Measurements from ENCODE around the gene UEVLD. TPM values are rescaled to one million over a fixed set of nuclear protein-coding genes. Genes with fewer than 3 reads are reported as not detected.

The UEVLD gene
- total RNA-seq, 6 donors from 2014 or later = 10.3 to 26.0 (median 19.1) TPM

DNA sequence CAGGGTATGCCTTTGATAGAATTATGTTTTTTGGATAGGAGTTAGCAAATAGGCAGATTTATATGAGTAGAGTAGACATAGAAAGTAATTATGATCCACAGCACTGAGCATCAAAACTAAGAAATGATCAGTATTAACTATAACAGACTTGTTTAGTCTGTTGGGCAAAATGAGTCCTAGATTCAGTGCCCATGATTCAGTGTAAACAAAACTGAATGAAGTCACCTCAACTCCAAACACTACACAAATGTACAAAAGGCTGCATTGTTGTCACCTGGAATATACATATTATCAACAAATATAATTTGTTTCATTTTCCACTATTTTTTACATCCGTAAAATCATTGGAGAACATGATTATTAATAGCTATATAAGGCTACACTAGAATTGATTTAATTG, 6.7 kb downstream of the UEVLD start:
- Histone ChIP-seq H3K27ac (no peak overlapping the region), H3K9me3 (no peaks in the 10 kb centered on the region), H3K36me3 (peaks cover 0 to 14% (median 6%) of the 10 kb centered on the region in 4 donors), H3K27me3 (no peaks in the 10 kb centered on the region), H3K4me1 (peaks cover 0 to 2% (median under 1%) of the 10 kb centered on the region in 4 donors), H3K4me3 (no peak overlapping the region)
- no peak for DNase-seq
- TF ChIP-seq POLR2AphosphoS5 (IDR thresholded peaks at IDR 0.05) (no peak), EP300 (IDR thresholded peaks at IDR 0.05) (no peak), CTCF (IDR thresholded peaks at IDR 0.05) (no peak), POLR2A (IDR thresholded peaks at IDR 0.05) (no peak)
- no peak for ATAC-seq (ENCODE audit: low FRiP score in 2 of 2)
- WGBS, 2 donors = 100% methylated on average over 1 of the region's 1 CpG

DNA sequence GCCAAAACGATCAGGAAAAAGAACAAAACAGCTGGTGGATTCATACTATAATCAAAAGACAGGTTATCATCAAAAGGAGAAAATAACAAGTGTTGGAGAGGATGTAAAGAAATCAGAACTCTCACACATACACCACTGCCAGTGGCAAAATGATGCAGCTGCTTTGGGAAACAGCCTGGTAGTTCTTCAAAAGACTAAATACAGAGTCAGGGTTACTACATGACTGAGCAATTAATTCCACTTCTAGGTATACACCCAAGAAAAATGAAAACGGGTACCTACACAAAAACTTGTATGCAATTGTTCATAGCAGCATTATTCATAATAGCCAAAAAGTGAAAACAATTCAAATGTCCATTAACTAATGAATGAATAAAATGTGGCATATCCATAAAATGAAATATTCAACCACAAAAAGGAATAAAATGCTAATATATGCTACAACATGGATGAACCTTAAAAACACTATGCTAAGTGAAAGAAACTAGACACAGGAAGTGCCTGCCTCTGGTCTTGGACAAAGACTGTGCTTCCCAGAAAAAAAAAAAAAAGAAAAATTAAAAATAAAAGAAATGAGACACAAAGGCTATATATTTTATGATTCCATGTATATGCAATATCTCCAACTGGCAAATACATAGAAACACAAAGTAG, 8.3 kb downstream of the UEVLD start:
- no peaks in the 10 kb centered on the region for H3K9me3 ChIP-seq
- H3K36me3 ChIP-seq = peaks cover 0 to 30% (median 12%) of the 10 kb centered on the region in 4 donors
- no peak for DNase-seq
- no peak overlapping the region for H3K27ac ChIP-seq
- H3K4me3 ChIP-seq = no peak overlapping the region
- no peak for ATAC-seq (ENCODE audit: low FRiP score in 2 of 2)
- no peaks in the 10 kb centered on the region for H3K27me3 ChIP-seq
- no peaks in the 10 kb centered on the region for H3K4me1 ChIP-seq
- WGBS, 2 donors = 81 to 91% methylated on average over 2 of the region's 2 CpGs
- no peak for TF ChIP-seq POLR2AphosphoS5 (IDR thresholded peaks at IDR 0.05)
- TF ChIP-seq POLR2A (IDR thresholded peaks at IDR 0.05) = no peak
- no peak for TF ChIP-seq EP300 (IDR thresholded peaks at IDR 0.05)
- TF ChIP-seq CTCF (IDR thresholded peaks at IDR 0.05) = no peak

DNA sequence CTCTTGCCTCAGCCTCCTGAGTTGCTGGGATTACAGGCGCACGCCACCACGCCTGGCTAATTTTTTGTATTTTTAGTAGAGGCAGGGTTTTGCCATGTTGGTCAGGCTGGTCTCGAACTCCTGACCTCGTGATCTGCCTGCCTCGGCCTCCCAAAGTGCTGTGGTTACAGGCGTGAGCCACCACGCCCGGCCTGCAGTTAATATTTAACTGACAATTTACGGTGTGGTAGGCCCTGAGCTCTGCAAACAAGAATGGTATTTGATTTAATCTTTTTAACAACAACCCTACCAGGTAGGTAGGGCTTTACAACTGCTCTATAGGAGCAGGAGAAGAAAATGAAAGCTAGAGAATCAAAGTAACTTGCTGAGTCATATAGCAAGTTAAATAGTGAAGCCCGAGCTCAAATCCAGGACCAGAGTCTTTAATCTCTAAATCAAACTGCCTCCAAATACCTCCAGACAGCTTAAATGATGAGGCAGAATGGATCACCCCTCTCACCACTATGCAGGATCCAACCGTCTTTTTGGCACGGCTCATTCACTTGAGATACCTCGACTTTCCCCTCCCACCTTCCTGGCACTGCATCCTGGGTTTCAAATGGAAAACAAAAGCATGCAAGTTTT, 9.4 kb downstream of the UEVLD start:
- Histone ChIP-seq H3K4me3 (no peak overlapping the region), H3K9me3 (no peaks in the 10 kb centered on the region), H3K27me3 (no peaks in the 10 kb centered on the region), H3K36me3 (peaks cover 0 to 42% (median 20%) of the 10 kb centered on the region in 4 donors), H3K27ac (no peak overlapping the region), H3K4me1 (no peaks in the 10 kb centered on the region)
- TF ChIP-seq EP300 (IDR thresholded peaks at IDR 0.05) (no peak), POLR2AphosphoS5 (IDR thresholded peaks at IDR 0.05) (no peak), POLR2A (IDR thresholded peaks at IDR 0.05) (no peak), CTCF (IDR thresholded peaks at IDR 0.05) (no peak)
- peak in 1 of 2 donors; percentile 14 for DNase-seq
- WGBS, 2 donors = 76 to 78% methylated on average over 14 of the region's 14 CpGs
- no peak for ATAC-seq (ENCODE audit: low FRiP score in 2 of 2)

DNA sequence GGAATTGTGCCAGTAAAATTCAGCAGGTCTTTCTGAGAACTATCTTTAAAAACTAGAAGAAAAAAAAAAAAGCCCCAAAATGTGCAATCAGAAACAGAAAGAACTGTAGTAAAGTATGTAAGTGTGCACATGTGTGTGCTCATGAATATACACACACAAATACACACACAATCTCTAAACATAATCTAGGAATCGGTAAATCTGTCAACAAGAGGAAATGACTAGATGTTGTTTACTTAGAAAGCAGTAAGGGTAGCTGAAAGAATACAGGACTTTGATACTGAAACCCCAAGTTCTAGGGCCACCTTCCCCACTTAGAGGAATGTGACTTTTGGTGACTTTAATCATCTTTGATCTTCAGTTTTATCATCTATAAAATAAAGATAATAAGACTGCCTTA, 13.2 kb downstream of the UEVLD start:
- H3K9me3 ChIP-seq = no peaks in the 10 kb centered on the region
- H3K36me3 ChIP-seq = peaks cover 7 to 71% (median 27%) of the 10 kb centered on the region in 4 donors
- WGBS, 2 donors = 54% methylated on average over 1 of the region's 1 CpG
- H3K4me1 ChIP-seq = no peaks in the 10 kb centered on the region
- no peak overlapping the region for H3K4me3 ChIP-seq
- no peaks in the 10 kb centered on the region for H3K27me3 ChIP-seq
- no peak for TF ChIP-seq POLR2A (IDR thresholded peaks at IDR 0.05)
- no peak for TF ChIP-seq CTCF (IDR thresholded peaks at IDR 0.05)
- TF ChIP-seq POLR2AphosphoS5 (IDR thresholded peaks at IDR 0.05) = no peak
- no peak for TF ChIP-seq EP300 (IDR thresholded peaks at IDR 0.05)
- DNase-seq (no peak), ATAC-seq (ENCODE audit: low FRiP score in 2 of 2) (no peak)
- H3K27ac ChIP-seq = no peak overlapping the region
